Kasumi-1 (cell line): ENCODE data around the gene EHMT1.
"Not testable (repeated sequence)": the region's sequence is repeated elsewhere in the genome, so short reads cannot be mapped to it uniquely, and the experiment has no call there.

Experiments
- DNase-seq, 2 experiments: peaks; one replicate each; lab custom pipeline; 2025; lab: John Stamatoyannopoulos, UW

The EHMT1 gene

DNA sequence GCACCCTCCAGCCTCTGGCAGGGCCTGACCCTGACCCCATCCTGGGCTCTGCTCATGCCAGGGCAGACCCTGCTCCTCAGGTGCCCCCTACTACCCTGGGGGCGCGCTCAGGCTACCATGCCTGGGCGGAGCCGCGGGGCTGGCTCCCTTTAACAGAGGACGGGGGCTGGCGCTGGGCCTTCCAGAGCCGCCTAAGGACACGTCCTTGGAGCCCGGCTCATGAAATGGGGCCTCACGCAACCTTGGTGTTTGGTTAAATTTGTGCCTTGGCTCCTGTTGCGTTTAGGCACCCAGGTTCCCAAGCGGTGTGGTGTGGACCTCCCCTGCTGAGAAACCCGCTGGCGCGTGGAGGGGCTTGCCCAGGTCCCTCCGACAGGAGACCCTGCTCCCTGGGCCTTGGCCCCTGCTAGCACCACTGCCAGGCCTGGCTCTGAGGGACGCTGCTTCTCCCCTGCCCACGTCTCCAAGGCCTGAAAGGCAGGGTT lies 3.4 kb upstream of the EHMT1 start:
- DNase-seq, result no peak

DNA sequence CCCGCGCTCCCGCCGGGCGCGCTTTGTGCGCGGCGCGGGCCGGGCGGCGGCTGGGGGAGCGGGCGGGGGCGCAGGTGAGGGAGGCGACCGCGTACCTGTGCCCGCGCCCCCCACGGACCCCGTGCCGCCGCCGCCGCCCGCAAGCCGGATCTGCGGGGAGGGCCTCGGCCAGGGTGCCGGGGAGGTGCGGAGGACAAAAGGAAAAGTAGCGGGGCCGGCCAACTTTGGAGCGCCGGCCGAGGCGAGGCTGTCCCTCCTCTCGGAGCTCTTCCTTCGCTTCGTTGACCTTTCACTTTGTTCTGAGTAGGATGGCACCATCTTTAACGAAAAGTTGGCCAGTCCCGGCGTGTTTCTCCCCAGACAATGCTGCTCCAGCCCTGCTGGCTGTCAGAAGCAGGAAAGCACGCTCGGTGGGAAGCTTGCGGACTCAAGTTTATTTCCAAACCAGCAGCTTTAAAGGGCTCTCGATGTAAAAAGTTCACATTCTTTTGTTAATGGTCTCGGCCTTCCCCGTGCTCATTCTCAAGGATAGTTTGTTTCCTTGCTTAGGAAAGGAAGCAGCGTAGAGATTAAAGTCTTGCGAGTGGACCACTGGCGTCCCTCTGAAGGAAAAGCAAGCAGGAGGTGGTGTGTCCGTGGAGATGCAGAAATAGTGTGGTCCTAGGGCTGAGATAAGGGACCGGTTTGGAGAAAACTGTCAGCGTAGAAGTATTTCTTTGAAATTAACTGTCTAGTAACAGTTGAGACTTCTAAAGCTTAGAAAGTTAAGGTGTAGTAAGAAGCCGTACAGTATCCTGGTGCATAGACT lies 639 bp downstream of the EHMT1 start:
- peak; percentile 43 to 45 for DNase-seq

DNA sequence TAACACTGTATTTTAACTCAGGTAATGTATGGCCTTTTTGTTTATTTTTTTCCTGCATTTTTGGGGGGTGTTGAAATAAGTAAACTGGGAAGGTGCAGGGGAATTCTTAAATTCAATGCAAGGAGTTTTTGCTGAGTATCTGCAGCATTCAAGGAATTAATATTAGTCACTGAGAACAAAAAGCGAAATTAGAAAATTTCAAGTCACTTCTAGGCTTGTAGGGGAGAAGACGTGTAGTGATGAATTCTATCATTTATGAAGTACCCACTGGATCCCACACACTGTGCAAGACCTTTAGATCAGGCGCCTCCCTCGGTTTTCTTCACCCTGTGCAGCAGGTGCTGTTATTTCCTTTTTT lies 1.2 kb downstream of the EHMT1 start:
- DNase-seq, result no peak

DNA sequence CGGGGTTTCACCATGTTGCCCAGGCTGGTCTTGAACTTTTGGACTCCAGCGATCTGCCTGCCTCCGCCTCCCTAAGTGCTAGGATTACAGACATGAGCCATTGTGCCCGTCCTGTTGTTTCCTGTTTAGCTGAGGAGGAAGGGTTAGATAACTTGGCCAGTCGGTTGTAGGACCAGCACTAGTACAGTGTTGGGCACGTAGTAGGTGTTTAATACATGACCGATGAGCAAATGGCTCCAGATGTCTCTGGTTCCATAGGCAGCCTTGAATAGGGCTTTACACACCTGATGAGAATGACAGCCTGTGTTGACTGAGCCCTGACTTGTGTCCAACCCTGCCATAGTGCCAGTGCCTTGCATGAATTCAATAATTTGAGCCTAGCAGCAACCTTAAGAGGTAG lies 1.8 kb downstream of the EHMT1 start:
- no peak for DNase-seq

DNA sequence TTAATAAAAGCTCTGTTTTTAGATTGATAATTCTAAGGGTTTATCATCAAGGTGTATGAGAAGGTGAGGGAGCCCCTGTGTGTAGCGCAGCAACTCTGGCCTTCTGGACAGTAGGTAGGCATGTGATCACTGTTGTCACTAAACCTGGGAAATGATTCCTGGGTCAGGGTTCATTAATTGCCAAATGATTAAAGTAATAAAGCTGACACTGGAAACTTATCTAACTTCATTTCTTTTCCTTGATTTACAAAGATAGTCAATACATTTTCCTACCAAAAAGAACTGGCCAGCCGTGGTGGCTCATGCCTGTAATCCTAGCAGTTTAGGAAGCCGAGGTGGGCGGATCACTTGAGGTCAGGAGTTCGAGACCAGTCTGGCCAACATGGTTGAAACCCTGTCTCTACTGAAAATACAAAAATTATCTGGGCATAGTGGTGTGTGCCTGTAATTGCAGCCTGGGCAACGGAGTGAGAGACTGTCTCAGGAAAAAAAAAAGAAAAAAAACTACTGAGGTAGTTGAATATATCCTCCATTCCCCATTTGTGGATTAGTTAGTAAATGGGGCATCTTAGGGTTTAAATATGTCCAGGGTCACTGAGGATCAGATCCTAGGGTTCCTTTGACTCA lies 2.4 kb downstream of the EHMT1 start:
- peak; percentile 39 to 41 for DNase-seq

DNA sequence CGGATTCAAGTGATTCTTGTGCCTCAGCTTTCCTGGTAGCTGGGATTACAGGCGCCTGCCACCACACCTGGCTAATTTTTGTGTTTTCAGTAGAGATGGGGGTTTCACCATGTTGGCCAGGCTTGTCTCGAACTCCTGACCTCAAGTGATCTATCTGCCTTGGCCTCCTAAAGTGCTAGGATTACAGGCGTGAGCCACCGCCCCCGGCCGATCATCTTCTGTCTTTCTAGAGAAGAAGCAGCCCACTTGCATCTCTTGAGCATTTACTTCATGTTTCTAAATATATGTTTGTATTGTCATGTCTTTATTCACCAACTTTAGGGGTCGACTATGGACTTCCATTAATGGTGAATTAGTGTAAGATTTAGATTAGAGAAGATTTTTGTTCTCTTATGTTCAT lies 3.4 kb downstream of the EHMT1 start:
- not testable (repeated sequence) for DNase-seq

DNA sequence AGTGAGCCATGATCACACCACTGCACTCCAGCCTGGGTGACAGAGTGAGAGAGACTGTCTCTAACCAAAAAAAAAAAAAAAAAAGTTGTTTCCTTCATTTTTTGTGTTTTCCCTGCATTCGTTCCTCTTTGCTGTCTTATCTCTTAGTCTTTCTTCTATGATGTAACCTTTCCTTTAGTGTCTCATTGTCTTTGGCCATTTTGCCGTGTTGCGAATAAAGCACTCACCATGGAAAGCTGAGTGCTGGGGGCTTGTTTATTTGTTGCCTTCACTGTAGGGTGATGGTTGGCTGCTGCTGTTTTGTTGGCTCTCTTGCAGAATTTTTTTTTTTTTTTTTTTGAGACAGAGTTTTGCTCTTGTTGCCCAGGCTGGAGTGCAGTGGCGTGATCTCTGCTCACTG lies 7.7 kb downstream of the EHMT1 start:
- no peak for DNase-seq

DNA sequence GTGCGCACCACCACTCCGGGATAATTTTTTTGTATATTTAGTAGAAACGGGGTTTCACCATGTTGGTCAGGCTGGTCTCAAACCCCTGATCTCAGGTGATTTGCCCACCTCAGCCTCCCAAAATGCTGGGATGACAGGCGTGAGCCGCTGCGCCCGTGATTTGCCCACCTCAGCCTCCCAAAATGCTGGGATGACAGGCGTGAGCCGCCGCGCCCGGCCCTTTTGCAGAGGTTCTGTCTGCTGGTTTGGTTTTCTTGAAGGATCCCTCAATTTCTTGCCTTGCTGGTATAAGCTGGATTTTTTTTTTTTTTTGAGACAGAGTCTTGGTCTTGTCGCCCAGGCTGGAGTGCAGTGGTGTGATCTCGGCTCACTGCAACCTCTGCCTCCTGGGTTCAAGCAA lies 8.6 kb downstream of the EHMT1 start:
- not testable (repeated sequence) for DNase-seq

DNA sequence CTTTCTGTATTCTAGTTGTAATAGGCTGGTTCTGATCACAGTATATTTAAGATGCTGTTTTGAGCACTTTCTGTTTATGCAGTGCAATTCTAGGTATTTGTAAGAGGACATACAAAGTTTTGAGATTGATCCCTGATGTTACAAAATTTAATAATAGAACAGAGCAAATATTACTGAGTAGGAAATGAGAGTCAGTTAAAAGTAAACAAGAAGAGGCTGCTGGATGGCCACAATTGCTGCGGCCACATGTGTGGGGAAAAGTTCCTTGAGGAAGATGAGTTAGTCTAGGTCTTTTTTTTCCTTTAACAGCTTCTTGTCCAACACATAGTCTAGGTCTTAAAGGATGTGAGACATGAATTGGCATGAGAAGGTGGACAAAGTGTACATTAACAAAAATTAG lies 11.3 kb downstream of the EHMT1 start:
- DNase-seq, result no peak

DNA sequence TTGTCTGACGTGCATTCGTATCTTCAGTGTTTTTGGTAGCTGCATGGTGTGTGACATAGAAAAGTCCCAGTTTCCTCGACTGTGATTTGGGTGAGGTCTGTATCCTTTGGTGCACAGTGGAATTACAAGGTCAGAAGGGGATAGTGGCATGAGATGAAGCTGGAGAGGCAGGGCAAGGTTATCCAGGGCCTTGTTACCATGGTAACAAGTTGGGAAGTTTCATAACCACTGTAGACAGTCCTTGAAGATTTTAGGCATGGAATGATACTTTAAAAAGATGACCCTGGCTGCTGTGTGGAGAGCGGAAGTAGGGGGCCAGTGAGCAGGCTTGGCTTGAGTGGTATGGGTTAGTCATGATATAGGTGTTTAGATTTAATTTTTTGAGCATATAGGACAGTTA lies 11.9 kb downstream of the EHMT1 start:
- DNase-seq, result no peak

DNA sequence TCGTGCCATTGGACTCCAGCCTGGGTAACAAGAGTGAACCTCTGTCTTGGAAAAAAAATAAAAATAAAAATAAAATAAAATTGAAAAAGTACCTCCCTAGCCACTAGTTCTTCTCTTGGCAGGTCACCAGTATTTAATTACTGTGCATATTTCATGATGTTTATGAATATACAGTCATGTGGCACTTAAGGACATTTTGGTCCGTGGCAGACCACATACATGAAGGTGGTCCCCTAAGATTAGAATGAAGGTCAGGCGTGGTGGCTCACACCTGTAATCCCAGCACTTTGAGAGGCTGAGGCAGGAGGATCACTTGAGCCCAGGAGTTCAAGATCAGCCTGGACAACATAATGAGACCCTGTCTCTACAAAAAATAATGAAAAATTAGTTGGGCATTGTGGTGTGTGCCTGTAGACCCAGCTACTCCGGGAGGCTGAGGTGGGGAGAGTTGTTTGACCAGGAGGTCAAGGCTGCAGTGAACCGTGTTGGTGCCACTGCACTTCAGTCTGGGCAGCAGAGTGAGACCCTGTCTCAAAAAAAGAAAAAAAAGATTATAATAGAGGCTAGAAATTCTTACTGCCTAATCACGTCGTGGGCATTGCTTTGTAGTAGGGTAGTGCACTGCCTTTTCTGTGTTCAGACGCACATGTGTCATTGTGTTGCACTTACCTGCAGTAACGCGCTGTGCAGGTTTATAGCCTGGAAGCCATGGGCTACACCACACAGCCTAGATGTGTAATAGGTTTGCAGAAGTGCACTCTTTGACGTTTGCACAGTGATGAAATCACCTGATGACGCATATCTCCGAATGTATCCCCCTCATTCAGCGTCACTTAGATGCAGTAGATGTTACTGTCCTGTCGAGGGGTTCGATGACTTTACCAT lies 12.8 kb downstream of the EHMT1 start:
- DNase-seq, result no peak

DNA sequence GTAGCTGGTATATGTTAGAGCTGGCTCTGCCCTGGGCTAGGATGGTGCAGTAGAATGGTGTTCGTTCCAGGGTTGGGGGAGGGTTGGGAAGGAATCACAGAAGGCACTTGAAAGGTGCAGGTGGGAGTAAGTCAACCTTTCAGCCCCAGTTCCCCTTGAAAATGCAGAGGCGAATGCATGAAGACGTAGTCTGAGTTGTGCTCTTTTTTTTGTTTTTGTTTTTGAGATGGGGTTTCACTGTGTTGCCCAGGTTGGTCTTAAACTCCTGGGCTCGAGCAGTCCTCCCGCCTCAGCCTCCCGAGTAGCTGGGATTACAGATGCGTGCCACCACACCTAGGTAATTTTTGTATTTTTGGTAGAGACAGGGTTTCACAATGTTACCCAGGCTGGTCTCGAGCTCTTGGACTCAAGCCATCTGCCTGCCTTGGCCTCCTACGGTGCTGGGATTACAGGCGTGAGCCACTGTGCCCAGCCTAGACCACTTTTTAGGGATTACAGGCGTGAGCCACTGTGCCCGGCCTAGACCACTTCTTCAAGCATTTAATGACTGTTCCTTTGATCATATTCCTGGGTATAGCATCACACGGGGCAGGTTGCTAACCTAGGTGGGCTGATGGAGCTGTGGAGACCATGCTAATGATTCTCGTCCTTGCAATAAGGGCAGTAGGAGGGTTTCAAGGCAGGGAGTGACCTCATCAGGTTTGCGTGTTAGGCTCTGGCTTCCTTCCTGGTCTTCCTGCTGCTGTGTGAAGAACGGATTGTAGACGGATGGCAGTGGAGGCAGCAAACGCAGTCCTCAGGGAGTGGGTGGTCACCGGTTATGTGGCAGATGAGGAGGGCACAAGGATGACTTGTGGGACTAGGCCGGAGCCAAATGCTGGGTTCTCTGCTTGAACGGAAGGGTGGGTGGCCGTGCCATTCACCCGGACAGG lies 13.7 kb downstream of the EHMT1 start:
- no peak for DNase-seq

DNA sequence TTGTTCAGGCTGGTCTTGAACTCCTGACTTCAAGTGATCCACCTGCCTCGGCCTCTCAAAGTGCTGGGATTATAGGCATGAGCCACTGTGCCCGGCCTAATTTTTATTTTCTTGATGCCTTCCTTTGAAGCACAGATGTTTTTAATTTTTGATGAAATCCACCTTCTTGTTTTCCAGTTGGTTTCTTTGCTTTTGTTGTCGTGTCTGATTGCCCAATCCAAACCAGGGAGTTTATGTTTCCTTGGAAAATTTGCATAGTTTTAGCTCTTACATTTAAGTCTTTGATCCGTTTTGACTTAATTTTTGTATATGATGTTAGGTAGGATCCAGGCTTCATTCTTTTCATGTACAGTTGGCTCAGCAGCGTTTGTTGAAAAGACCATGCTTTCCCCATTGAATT lies 15.2 kb downstream of the EHMT1 start:
- DNase-seq, result no peak

DNA sequence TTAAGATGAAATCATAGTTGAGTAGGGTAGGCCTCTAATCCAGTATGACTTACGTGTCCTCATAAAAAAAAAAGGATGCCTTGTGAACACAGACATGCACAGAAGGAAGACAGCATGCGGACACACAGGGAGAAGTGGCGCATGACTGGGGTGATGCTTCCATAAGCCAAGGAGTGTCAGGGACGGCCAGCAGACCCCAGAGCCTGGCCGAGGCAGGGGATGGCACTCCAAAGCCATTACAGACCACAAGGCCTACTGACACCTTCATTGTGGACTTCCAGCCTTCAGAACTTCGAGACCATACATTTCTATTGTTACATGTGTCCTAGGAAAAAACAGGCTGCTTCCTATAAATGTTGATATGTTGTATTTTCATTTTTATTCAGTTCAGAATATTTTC lies 19.9 kb downstream of the EHMT1 start:
- DNase-seq, result no peak

DNA sequence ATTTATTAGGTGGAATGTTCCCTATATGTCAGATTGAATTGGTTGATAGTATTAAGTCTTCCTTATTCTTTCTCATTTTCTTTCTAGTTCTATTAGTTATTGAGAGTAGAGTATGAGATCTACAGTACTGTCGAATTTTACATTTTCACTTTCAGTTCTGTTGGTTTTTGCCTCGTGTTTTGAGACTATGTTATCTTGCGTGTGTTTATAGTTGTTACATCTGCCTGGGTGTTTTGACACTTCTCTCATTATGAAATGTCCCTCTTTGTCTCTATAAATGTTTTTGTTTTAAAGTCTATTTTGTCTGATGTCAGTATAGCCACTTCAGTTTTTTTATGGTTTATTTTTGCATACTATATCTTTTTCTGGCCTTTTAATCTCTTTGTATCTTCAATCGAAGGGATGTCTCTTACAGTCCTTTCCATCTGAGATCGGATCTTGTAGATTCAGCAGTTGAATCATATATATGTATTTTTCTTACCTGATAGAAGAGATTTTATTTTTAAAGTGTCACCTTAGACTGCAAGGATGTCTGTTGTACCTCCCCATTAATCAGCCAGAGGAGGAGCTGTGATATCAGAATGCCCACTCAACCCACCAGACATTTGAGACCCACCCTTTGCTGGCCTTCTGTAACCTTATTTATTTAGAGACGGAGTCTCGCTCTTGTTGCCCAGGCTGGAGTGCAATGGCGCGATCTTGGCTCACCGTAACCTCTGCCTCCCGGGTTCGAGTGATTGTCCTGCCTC lies 20.7 kb downstream of the EHMT1 start:
- DNase-seq, result no peak

DNA sequence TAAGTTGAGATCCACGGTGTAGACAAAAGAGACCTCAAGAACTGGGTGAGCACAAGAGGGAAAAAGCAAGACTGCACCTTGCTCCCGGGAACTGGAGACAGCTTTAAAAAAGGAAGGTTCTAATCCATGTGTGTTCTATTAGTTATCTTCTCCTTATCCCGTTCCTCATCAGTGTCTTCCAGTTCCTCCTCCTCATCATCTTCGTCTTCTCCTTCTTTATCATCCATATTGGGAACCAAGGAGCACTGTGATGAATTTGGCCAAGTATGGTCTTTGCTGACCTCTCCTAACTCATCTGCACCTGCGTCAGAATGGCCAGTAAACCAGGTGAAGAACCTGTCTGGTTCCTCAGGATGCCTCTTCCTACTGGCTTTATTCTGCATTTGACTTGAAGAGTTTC lies 22.1 kb downstream of the EHMT1 start:
- DNase-seq, result no peak

DNA sequence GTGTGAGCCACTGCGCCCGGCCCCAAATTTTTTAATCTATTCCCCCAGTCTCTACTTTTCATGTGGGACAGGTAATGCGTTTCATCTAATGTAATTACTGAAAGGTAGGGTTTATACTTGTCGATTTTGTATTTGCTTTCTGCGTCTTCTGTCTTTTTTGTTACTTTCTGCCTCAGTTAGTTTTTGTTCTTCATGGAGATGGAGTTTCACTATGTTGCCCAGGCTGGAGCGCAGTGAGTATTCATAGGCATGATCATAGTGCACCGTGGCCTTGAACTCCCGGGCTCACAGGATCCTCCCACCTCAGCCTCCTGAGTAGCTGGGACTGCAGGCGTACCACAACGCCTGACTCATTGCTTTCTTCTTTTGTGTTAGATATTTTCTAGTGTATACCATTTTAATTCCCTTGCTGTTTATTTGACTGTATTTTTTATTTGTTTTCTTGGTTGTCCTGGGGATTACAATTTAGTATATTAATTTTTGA lies 23.4 kb downstream of the EHMT1 start:
- no peak for DNase-seq

DNA sequence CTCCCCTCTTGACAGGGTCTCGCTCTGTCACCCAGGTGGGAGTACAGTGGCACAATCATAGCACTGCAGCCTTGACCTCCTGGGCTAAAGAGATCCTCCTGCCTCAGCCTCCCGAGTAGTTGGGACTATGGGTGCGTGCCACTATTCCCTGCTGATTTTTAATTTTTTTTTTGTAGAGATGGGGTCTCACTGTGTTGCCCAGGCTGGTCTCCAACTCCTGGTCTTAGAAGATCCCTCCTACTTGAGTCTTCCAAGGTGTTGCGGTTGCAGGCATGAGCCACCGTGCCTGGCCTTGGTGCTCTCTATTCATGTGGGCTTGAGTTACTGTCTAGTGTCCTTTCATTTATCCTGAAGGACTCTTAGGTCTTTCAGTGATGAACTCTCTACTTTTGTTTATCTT lies 24.1 kb downstream of the EHMT1 start:
- DNase-seq, result no peak

DNA sequence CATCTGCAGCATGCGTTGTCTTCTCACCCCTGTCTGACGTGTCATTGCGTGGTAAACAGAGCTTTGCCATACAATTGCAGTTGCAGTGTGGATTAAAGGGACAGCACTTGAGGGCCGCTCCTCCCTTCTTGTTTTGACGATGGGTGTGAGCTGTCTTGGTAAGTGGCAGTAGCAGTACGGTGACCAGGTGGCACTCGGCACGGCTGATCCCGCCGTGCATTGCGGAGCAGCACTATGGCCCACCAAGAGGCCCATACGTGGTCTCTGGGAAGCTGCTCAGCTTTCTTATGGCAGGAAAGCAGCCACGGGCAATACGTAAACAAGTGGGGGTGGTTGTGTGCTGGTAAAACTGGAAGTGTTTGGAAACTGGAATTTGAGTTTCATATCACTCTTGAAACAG lies 25.1 kb downstream of the EHMT1 start:
- DNase-seq, result no peak

DNA sequence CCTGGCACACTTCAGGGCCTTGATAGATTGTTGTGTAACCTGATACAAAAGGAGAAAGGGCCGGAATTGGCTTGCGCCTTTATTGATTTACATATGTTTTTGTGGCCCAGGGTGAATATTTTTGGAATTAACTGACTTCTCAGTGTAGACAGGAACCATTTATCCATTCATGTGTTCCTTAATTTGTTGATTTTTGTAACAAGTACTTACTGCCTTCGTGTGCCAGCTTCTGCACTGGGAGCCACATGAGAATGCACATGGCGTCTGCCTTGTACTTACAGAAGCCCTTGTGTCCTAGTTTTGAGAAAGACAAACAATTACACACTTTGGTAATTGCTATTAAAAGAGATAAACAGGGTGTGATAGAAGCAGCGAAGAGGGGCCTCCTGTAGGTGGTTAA lies 26.4 kb downstream of the EHMT1 start:
- no peak for DNase-seq

DNA sequence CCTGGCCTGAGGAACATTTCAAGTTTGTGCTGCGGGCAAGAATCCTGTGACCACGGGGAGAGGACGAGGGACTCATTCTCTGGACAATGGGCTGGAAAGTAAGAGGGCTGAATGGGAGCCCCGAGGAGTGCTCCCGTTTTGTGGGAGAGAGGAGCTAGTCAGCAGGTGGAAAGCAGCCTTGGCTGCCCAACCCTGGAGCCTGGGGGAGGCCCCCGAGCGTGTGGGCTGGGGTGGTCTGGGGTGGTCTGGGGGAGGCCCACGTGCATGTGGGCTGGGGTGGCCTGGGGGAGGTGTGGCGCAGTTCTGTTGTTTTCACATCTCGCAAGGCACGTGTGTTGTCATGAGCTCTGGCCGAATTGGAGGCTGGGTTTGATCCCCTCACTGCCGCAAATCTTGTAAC lies 27.5 kb downstream of the EHMT1 start:
- DNase-seq, result no peak
